HPDE6-E6E7 (cell line): ENCODE measurements around the gene CA10.

ENCODE experiments used
- DNase-seq: peaks from one replicate; pipeline ENCODE4 v3.0.0; 2011; ENCODE audit warnings: missing footprints; ENCODE audit errors: extremely low spot score

The CA10 gene

GRCh38 chr17:51876986-51877385 is 281.5 kb downstream of the CA10 start:
- DNase-seq: no peak

DNA sequence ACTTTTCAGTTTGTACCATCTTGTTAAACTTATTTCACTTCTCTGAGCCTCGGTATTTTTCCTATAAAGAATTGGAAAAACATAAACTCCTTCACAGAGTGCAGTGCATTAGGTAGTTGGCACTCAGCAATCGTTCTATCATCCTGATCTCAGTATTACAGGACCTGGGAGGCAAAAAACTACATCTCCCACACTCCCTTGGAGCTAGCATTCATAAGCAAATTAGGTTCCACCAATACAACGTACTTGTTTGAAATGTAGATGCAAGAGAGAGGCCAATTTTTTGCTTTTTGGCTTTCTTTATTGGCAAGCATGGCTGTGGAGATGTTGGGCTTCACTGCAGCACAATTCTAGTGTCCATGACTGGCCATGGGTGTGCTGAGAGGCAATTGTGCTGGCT is 285.2 kb downstream of the CA10 start:
- no peak for DNase-seq

DNA sequence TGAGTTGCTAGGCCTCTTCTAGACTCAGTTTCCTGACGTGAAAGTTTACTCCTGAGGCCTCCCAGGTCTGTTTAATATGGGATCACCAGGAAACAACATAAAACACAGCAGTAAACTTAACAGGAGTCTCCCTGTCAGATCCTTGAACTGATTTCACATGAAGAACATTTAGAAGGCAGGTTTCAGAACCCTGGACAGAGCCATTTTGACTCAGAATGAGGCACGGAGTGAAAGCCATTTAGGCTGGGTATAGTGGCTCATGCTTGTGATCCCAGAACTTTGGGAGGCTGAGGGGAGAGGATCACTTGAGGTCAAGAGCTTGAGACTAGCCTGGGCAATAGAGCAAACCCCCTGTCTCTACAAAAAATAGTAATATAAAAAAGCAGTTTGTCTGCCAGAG is 289.1 kb downstream of the CA10 start:
- DNase-seq: no peak

- DNase-seq: peak; percentile 14
These were observed 297.5 kb downstream of the CA10 start for GRCh38 chr17:51860954-51861561.

GRCh38 chr17:51857052-51857597 is 301.4 kb downstream of the CA10 start:
- DNase-seq: no peak

- DNase-seq: no peak
These were observed 302.7 kb downstream of the CA10 start for GRCh38 chr17:51855806-51856205.

- DNase-seq: no peak
These were observed 304.7 kb downstream of the CA10 start for GRCh38 chr17:51853857-51854256.

DNA sequence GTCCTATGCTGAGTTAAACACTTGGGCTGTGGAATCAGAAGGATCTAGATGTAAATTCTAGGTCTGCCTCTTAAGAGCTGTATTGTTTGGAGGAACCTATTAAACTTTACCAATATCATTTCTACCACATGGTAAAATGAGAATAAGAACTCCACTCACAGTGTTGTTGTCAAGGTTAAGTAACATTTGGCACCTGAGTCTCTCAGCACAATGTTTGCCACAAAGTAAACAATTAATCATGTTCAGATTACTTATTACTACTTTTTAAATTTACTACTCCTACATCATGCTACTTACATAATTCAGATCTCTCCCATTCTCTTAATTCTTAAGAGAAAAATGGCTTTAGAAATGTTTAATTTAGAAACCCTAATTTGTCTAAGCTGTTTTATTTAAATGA is 305.9 kb downstream of the CA10 start:
- DNase-seq: no peak

GRCh38 chr17:51850201-51850600 is 308.3 kb downstream of the CA10 start:
- no peak for DNase-seq

GRCh38 chr17:51848451-51848850 is 310.1 kb downstream of the CA10 start:
- DNase-seq: no peak

DNA sequence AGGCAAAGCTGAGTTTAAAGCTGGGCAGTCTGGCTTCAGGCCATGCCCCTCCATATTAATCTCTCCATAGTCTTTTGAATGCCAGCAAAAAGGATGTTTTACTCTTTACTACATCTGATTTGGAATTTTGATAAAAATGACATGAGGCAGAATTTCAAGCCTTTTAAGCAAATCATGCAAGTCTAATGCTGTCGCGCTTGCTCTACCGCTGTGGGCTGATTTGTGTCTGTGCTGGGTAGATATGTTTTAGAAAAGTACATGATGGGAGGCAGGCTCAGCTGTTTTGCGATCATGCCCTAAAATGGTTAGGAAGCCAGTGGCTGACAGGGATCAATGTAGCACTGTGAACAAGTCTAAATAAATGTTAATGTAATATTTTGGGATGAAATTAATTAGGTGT is 311.9 kb downstream of the CA10 start:
- DNase-seq: no peak

DNA sequence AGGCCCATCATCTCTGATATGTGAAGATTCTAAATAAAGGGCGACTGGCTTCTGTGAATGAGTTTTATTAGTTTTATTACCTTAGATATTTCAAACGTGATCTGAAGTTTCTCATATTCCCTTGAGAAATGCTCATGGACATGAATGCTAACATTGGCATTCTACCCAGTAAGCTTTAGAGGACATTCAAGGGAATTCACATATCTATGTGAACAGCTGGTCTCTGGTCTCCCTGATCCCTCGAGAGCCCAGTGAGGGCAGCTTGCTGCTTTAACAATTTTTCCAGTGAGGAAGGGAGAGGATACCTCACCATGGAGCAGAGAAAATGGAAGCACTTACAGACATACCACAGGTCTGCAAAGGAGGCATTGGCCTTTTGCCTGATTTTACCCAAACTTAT is 312.7 kb downstream of the CA10 start:
- DNase-seq: no peak

DNA sequence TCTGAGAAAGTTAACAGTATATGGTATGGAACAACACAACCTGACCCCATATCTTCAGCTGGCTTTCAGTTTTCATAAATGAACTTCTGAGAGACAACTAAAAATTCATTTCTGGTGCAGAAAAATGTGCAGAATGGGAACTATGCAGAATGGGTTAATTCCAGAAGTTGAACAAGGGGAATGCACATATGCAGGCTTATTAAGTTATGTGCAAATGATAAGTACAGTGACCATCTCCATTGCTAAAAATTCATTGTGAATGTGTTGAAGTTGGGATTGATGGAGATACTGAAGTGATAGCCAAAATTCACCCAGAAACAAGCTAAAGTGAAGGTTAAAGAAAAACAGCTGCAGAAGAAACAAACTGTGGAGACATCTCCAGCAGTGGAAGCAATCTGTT is 315.8 kb downstream of the CA10 start:
- DNase-seq: no peak

- no peak for DNase-seq
These were observed 316.8 kb downstream of the CA10 start for GRCh38 chr17:51841669-51842068.

DNA sequence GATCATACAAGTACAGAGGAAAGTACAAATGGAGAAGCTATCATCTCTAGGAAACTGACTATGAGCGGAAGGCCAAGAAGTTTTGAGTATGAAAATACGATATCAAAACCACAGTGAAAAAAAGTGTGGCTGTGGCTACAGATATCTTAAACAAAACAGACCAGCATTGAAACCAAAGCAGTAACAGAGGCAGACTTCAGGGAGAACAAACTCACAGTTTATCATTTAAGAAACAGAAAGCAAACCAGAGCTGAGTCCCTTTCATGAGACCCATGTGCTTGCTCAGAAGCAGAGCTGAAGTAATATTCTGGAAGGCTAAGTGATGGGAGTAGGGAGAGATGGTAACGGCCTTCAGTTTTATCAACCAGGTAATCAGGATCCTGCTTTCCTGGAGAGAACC is 317.8 kb downstream of the CA10 start:
- no peak for DNase-seq

DNA sequence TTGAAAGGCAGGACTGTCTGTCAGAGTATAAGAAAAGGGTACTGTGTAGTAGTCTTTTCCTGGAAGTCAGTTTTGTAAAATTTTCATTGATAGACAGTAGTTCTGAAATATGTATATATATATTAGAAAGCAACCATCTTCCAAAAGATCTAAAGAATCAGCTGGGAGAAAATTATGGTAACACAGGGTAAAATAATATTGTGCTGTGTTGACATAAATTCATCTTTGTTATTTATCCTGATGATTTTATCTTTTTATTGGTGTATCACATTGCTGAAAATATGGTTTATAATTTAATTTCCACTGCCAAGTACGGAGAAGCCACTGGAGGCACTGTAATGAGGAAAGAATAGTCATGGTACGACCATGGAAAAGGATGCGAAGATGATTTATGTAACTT is 324.9 kb downstream of the CA10 start:
- DNase-seq: no peak

DNA sequence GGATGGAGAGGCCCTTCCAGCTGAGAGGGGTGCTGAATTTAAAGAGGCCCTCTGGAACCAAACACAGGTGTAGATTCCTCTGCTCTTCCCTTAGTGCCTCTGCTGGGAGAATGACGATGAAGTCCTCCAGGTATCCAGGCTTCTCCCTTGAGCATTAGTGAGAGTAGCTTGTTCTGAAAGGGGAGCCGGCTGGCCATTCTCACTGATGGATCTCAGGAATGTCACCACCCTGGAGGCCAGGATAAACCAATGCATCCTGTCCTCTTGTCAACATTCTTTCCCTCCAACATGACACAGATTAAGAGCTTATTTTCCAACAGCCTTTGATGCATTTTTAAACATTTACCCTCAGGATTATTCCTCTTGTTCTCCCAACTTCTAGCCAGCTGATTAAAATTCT is 325.5 kb downstream of the CA10 start:
- DNase-seq: no peak

DNA sequence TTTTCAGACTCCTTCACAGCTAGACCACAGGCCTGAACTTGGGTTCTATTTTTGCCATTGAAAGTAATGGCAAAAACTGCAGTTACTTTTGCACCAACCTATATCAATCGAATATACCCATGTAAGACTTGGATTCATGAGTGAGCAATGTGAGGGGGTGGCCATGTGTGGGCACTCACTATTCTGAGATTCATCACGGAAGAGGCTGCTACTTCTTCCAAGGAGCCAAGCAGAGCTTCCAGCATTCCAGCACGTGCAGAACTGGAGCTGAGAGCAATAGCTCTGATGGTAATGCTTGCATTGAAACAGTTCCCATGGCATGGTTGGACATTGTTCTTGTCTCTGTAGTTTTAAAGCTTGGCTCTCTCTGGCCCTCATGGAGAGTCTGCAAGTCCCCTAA is 327.6 kb downstream of the CA10 start:
- no peak for DNase-seq

DNA sequence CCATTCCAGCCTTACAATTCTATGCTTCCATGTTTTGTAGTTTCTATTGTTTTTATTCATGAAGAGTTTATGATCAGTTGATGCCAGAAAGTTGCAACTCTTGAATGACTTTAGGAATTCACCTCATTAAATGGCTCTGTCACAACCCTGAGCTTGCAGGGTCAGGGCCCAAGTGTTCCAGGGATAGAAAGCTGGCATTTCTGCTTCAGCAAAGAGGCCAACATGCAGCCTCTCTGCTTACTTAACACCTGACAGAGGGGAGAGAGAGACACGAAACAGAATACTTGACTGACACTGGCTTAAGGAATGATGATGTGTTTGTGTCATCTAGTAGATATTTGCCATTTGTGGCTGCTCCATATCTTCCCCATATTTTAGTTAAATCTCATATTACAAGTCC is 328.1 kb downstream of the CA10 start:
- no peak for DNase-seq

GRCh38 chr17:51828901-51829300 is 329.6 kb downstream of the CA10 start:
- no peak for DNase-seq

GRCh38 chr17:51827140-51827539 is 331.4 kb downstream of the CA10 start:
- no peak for DNase-seq

DNA sequence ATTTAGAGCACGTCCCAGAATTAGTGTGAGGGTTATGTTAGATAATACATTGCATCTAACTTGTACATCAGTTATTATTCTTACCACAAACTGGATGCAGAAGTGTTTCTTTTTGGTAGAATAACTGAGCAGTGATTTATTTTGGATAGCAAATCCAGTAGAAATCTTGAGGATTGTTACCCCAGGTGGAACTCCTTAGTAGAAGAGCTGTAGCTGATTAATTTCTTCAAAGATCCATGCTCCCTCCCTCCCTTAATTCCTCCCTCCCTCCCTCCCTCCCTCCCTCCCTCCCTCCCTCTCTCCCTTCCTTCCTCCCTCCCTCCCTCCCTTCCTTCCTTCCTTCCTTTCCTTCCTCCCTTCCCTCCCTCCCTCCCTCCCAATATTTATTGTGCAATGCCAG is 337.7 kb downstream of the CA10 start:
- no peak for DNase-seq

- no peak for DNase-seq
These were observed 338.3 kb downstream of the CA10 start for GRCh38 chr17:51820252-51820651.
